Esophagus (tissue), 2 donors: ENCODE results near the gene AGPAT4. TPM values are rescaled to one million over a fixed set of nuclear protein-coding genes. Genes with fewer than 3 reads are reported as not detected.

Experiments used
- H3K27ac ChIP-seq, 2 donors: one replicate each; pipeline ENCODE4 v1.5.1; 2013; ENCODE audit warnings: low read depth in 2 of 2, mild to moderate bottlenecking in 2 of 2, inconsistent platforms in 1 of 2, low read length in 1 of 2, moderate library complexity in 1 of 2
- H3K27me3 ChIP-seq, 2 donors: one replicate each; pipeline ENCODE4 v1.6.1; 2013; ENCODE audit warnings: low read length in 2 of 2, control low read depth in 1 of 2, mild to moderate bottlenecking in 1 of 2; ENCODE audit not compliant: insufficient read depth in 2 of 2, control insufficient read depth in 1 of 2
- H3K36me3 ChIP-seq, 2 donors: one replicate each; pipeline ENCODE4 v1.6.1; 2013; ENCODE audit warnings: low read length in 1 of 2; ENCODE audit not compliant: control insufficient read depth in 2 of 2, insufficient read depth in 2 of 2
- H3K4me1 ChIP-seq, 2 donors: one replicate each; pipeline ENCODE4 v1.6.1; 2013; ENCODE audit warnings: low read length in 1 of 2; ENCODE audit not compliant: control insufficient read depth in 2 of 2, insufficient read depth in 2 of 2
- H3K4me3 ChIP-seq, 2 donors: one replicate each; pipeline ENCODE4 v1.5.1; 2013; ENCODE audit warnings: low read length in 2 of 2, mild to moderate bottlenecking in 2 of 2, low read depth in 1 of 2, moderate library complexity in 1 of 2
- H3K9me3 ChIP-seq, 2 donors: one replicate each; pipeline ENCODE4 v1.6.1; 2013; ENCODE audit warnings: mild to moderate bottlenecking in 2 of 2, low read depth in 1 of 2, low read length in 1 of 2, moderate library complexity in 1 of 2; ENCODE audit not compliant: control insufficient read depth in 2 of 2, insufficient read depth in 1 of 2
- WGBS, 2 donors: extraction: QIAGEN DNeasy Blood & Tissue Kit; methylation state at CpG; one replicate each; pipeline ENCODE4 v1.1.7; 2013; 5-methylcytosine and 5-hydroxymethylcytosine counted together
- polyA plus RNA-seq, 2 donors: library from polyadenylated mRNA; stranded (reverse); fragments of 200-250 nt; gene quantifications; one replicate each; pipeline ENCODE4 v1.2.3, GENCODE V29; 2013
- donor health status: healthy with polysubstance abuse.
- donor health status: Bipolar disorder and iron deficiency.

Gene AGPAT4
- polyA plus RNA-seq, 2 donors: 1.4 to 2.0 TPM

GRCh38 chr6:161245363-161245762 lies 28.5 kb downstream of the AGPAT4 start:
- Histone ChIP-seq H3K36me3 (no peaks in the 10 kb centered on the region), H3K4me3 (no peak overlapping the region), H3K27ac (no peak overlapping the region), H3K9me3 (no peaks in the 10 kb centered on the region), H3K27me3 (no peaks in the 10 kb centered on the region), H3K4me1 (peaks cover 0 to 3% of the 10 kb centered on the region in 2 donors)
- 89% methylated on average over 6 of the region's 6 CpGs for WGBS, 2 donors

GRCh38 chr6:161244725-161245124 lies 29.1 kb downstream of the AGPAT4 start:
- no peaks in the 10 kb centered on the region for H3K36me3 ChIP-seq
- peaks cover 0 to 3% of the 10 kb centered on the region in 2 donors for H3K4me1 ChIP-seq
- H3K27me3 ChIP-seq: no peaks in the 10 kb centered on the region
- no peak overlapping the region for H3K27ac ChIP-seq
- no peaks in the 10 kb centered on the region for H3K9me3 ChIP-seq
- H3K4me3 ChIP-seq: no peak overlapping the region
- whole genome bisulfite sequencing, 2 donors: 92 to 96% methylated on average over 7 of the region's 7 CpGs

- Histone ChIP-seq H3K27me3 (no peaks in the 10 kb centered on the region), H3K27ac (no peak overlapping the region), H3K36me3 (no peaks in the 10 kb centered on the region), H3K4me3 (no peak overlapping the region), H3K4me1 (peaks cover 0 to 3% of the 10 kb centered on the region in 2 donors), H3K9me3 (no peaks in the 10 kb centered on the region)
- WGBS, 2 donors: 80% methylated on average over 28 of the region's 28 CpGs
Measured at GRCh38 chr6:161242779-161243693, 30.8 kb downstream of the AGPAT4 start.

- WGBS, 2 donors: 95 to 97% methylated on average over 10 of the region's 10 CpGs
Measured at GRCh38 chr6:161242113-161242512, 31.7 kb downstream of the AGPAT4 start.

GRCh38 chr6:161239001-161239400 lies 34.9 kb downstream of the AGPAT4 start:
- Histone ChIP-seq H3K9me3 (no peaks in the 10 kb centered on the region), H3K4me3 (peak overlapping the region in 1 of 2 donors; percentile 16), H3K4me1 (peaks cover 0 to 3% of the 10 kb centered on the region in 2 donors), H3K27me3 (no peaks in the 10 kb centered on the region), H3K27ac (peak overlapping the region; percentile 51 to 83), H3K36me3 (no peaks in the 10 kb centered on the region)
- 86% methylated on average over 6 of the region's 6 CpGs for WGBS, 2 donors

More at GRCh38 chr6:161242113-161242512, 31.7 kb downstream of the AGPAT4 start:
- Histone ChIP-seq H3K27ac (no peak overlapping the region), H3K9me3 (no peaks in the 10 kb centered on the region), H3K4me3 (no peak overlapping the region), H3K4me1 (peaks cover 0 to 3% of the 10 kb centered on the region in 2 donors), H3K27me3 (no peaks in the 10 kb centered on the region), H3K36me3 (no peaks in the 10 kb centered on the region)

GRCh38 chr6:161238500-161238899 lies 35.4 kb downstream of the AGPAT4 start:
- 76 to 83% methylated on average over 5 of the region's 5 CpGs for WGBS, 2 donors
- H3K27me3 ChIP-seq: no peaks in the 10 kb centered on the region
- H3K36me3 ChIP-seq: no peaks in the 10 kb centered on the region
- no peak overlapping the region for H3K4me3 ChIP-seq
- no peaks in the 10 kb centered on the region for H3K9me3 ChIP-seq
- H3K4me1 ChIP-seq: peaks cover 0 to 3% of the 10 kb centered on the region in 2 donors
- H3K27ac ChIP-seq: peak overlapping the region in 1 of 2 donors; percentile 51

GRCh38 chr6:161238081-161238480 lies 35.8 kb downstream of the AGPAT4 start:
- H3K27me3 ChIP-seq: no peaks in the 10 kb centered on the region
- WGBS, 2 donors: 75 to 82% methylated on average over 6 of the region's 6 CpGs
- H3K4me1 ChIP-seq: no peaks in the 10 kb centered on the region
- no peak overlapping the region for H3K27ac ChIP-seq
- no peaks in the 10 kb centered on the region for H3K9me3 ChIP-seq
- no peak overlapping the region for H3K4me3 ChIP-seq
- no peaks in the 10 kb centered on the region for H3K36me3 ChIP-seq

- no peaks in the 10 kb centered on the region for H3K4me1 ChIP-seq
- H3K36me3 ChIP-seq: no peaks in the 10 kb centered on the region
- no peaks in the 10 kb centered on the region for H3K27me3 ChIP-seq
- WGBS, 2 donors: 95 to 97% methylated on average over 1 of the region's 1 CpG
- H3K4me3 ChIP-seq: no peak overlapping the region
- no peak overlapping the region for H3K27ac ChIP-seq
- H3K9me3 ChIP-seq: no peaks in the 10 kb centered on the region
Measured at GRCh38 chr6:161237176-161237575, 36.7 kb downstream of the AGPAT4 start.

GRCh38 chr6:161235776-161236633 lies 37.9 kb downstream of the AGPAT4 start:
- Histone ChIP-seq H3K36me3 (no peaks in the 10 kb centered on the region), H3K27ac (no peak overlapping the region), H3K4me1 (no peaks in the 10 kb centered on the region), H3K4me3 (no peak overlapping the region), H3K9me3 (no peaks in the 10 kb centered on the region), H3K27me3 (no peaks in the 10 kb centered on the region)
- WGBS, 2 donors: 66 to 70% methylated on average over 15 of the region's 15 CpGs
